GM18498 (cell line): ENCODE results near the gene KLHL11.

Source experiments
- ATAC-seq: cut with Tn5 transposase; IDR thresholded peaks from one replicate; pipeline ENCODE4 v1.9.1; 2021; ENCODE audit warnings: mild to moderate bottlenecking, moderate library complexity; ENCODE audit not compliant: unreplicated experiment

The KLHL11 gene

GRCh38 chr17:41864836-41865595 lies at the start of gene KLHL11:
Gene KLHL11, minus strand, starts transcription at chr17:41865423. Its CDS starts 53 bp downstream, at chr17:41865370.
- peak; percentile 91 for ATAC-seq

DNA sequence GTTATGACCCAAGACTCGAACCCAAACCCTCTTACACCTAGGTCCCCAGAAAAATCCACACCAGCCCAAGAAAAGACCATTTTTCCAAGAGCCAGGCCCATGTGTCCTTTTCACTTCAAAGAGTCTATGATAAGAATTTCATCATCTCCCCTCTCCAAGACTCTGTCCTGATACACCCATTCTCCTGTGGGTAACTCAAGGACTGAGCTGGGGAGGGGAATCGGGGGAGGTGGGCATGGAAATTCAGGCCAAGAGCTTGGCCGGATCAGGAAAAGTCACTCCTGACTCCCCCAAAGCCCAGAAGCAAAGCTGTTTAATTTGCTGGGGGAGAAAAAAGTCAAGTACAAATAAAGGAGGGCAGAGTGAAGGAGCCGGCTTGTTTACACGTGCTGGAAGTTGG lies 49.8 kb upstream of the KLHL11 start:
- ATAC-seq, result no peak

- no peak for ATAC-seq
Measured at GRCh38 chr17:41914358-41914766, 49.1 kb upstream of the KLHL11 start.

DNA sequence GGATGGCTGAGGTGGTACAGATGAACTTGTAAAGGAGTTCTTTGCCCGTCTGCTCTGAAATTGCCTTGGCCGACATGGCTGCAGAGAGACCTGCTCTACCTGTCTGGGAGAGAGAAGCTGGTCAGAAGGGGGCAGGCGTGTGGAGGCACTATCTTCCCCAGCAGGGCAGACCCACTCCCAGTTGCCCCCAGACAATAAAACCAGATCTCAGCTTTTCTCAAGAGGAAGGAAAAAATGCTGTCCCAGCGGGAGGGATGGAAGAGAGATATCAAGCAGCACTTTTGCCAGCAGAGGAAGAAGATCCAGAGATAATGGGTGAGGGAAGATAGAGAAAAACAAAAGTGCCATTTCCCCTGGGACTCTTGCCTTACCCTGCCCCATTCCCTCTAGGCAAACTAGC lies 48.6 kb upstream of the KLHL11 start:
- no peak for ATAC-seq

GRCh38 chr17:41912925-41913324 lies 47.7 kb upstream of the KLHL11 start:
- ATAC-seq, result no peak

DNA sequence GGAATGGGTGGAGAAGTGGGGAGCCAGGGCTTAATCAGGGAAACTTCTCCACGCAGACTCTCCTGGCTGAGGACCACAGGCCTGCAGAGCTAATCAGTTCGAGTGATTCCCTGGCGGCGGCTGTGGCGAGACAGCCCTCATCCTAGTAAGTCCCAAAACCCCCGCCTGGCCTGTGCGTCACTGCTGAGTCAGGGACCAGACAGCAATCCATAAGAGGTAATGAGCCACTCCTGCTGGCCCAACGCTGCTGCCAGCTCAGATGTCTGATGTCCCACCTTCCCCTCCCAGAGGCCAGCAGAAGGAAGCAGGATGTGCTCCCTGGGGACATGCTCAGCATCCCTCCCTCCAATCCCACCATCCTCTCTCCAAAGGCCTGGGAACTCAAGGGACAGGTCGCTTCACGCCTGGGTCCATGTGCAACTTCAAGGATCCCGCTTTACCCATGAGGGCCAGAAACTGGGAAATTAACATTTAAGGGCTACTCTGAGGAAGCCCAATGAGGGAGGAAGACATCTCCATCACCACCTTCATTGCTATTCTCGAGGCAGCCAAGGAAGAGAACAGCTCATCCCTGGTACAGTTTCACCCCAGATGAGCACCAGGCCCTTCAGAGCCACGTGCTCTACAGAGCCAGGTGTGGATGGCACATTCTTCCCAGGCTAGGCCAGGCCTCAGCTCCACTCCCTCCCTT lies 45.6 kb upstream of the KLHL11 start:
- no peak for ATAC-seq

DNA sequence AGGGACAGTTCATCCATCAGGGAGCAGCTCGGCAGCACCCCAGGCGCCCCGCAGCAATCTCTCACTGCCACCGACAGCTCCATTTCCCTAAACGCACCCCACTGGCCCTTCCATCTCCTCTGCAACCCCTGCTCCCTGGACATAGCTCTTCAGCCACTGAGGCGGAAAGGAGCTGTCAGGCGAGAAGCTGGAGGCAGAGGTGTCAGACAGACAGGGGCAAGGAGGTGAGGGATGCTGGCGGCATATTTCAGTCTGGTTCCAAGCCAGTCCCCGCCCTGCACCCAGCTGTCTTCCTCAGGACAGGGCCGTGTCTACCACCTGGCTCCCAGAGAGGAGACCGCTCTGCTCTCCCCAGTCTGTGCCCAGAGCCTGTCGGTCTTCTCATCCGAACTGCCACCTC lies 43.9 kb upstream of the KLHL11 start:
- ATAC-seq, result no peak

- ATAC-seq, result no peak
Measured at GRCh38 chr17:41907633-41908539, 42.7 kb upstream of the KLHL11 start.

DNA sequence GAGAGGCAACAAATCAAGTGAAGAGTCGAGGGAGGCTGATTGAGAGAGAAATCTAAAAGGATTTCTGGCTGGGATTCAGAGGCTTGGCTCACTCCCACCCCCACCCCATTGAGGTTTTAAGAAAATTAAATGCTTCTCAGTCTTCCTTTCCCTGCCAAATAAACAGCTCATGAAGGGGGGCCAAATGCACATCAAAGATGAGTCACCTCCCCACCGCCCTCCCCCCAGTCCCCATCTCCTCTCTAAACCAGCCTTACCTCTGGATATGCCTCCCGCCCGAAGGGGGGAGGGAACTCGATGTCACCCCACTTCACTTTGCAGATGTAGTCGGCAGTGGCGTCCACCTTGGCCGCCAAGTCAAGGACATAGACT lies 41.9 kb upstream of the KLHL11 start:
- no peak for ATAC-seq

DNA sequence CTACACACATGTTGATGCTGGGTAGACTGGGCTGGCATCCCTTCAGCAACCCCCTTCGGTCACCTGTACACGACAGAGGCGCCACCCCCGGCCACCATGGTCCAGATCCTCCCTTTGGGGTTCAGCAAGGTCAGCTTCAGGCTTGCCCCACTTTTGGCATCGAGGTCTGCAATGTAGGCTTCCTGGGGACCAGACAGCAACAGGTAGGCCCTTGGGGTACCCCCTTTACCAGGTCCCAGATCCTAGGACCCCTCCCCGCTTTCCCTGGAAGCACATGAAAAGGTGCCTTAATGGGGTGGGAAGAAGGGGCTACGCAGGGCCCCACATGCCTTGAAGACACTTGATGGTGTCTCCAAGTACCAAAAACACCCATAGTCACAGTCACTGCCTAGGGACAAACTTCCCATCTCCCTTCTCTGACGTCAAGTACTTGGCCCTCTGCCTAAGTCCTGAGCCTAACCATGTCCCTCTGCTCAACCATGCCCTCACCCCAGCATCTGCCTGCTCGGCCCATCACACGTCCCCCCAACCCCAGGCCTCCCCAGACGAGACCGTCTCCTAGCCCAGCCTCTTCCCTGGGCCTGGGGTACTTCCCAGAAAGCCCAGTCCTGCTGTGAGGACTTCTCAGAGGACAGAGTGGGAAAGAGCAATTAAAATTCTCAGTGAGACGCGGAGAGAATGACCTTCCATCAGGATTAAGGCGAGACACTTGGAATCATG lies 41.4 kb upstream of the KLHL11 start:
- ATAC-seq, result no peak

GRCh38 chr17:41905172-41905571 lies 39.9 kb upstream of the KLHL11 start:
- ATAC-seq, result no peak

GRCh38 chr17:41904242-41904841 lies 39.1 kb upstream of the KLHL11 start:
- ATAC-seq, result no peak

- no peak for ATAC-seq
Measured at GRCh38 chr17:41901646-41902045, 36.4 kb upstream of the KLHL11 start.

DNA sequence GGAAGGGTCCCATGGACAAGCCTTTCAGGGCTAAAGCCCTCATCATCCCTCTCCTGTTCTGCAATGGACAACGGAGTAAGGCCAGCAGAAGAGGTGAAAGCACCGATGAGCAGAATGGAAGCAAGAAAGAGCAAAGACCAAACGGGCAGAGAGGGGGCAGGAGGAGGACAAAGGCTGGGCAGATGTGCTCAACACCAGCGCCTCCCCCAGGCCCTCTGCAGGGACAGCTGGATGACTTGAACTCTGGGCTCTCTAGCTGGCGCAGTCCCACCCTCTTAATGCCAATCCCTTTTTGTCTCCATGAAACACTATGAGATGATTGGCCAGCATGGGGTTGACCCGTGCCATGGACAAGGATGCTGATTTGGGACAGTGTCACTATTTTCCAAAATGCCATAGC lies 31.5 kb upstream of the KLHL11 start:
- ATAC-seq, result no peak

DNA sequence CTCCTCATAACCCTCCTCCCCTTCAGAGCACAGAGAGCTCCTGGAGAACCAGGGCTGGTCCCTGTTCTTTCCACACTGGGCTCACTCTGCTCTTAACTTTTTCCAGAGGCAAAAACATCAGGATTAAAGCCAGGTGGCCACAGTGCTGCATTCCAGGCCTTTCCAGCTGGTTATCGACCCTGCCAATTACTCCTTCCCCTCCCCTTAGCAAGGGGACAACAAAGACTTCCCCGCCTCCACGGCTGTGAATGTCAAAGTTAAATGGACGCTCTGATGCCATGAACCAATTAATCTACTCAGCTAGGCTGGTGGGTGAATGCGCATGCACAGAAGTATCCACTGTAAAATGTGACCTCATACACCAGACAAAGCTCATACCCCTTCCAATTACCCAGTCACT lies 30.4 kb upstream of the KLHL11 start:
- no peak for ATAC-seq

DNA sequence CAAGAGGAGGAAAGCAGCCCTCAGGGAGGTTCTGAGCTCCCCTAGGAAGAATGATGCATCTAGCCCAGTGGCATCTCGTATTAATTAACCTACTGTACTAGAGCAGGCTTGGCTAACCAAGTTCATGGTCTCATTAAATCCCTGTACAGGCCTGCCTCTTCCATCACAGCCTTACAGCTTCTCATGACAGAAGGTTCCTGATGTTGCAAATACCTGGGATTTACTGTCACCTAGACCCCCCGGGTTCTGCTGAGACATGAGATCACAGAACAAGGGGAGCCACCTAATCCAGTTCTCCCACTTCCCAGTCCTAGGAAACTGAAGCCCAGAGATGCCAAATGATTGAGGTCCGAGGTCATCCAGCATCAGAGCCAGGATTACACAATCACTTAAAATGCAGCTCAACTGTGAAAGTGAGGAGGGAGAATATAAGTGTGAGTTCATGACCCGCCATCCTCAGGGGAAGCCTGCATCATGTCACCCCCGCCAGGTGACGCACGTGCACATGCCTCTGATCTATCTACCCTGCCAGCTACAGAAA lies 29.6 kb upstream of the KLHL11 start:
- ATAC-seq, result no peak

GRCh38 chr17:41893384-41893783 lies 28.2 kb upstream of the KLHL11 start:
- ATAC-seq, result no peak

- no peak for ATAC-seq
Measured at GRCh38 chr17:41892021-41892376, 26.8 kb upstream of the KLHL11 start.

- ATAC-seq, result no peak
Measured at GRCh38 chr17:41891135-41892020, 26.2 kb upstream of the KLHL11 start.
